DND-41 (cell line): ENCODE measurements around the gene SRGN.

Source experiments
- CTCF ChIP-seq: IDR thresholded peaks from 2 replicates; pipeline ENCODE4 v1.5.1; 2012; ENCODE audit warnings: borderline replicate concordance, low read length, moderate library complexity, mild to moderate bottlenecking; ENCODE audit not compliant: poor library complexity, severe bottlenecking; ENCODE audit errors: extremely low read depth
- EZH2 ChIP-seq: IDR thresholded peaks from 3 replicates; pipeline ENCODE4 v1.6.1; 2012; ENCODE audit warnings: borderline replicate concordance, low read depth, mild to moderate bottlenecking, moderate library complexity, low read length, inconsistent platforms; ENCODE audit not compliant: severe bottlenecking

DNA sequence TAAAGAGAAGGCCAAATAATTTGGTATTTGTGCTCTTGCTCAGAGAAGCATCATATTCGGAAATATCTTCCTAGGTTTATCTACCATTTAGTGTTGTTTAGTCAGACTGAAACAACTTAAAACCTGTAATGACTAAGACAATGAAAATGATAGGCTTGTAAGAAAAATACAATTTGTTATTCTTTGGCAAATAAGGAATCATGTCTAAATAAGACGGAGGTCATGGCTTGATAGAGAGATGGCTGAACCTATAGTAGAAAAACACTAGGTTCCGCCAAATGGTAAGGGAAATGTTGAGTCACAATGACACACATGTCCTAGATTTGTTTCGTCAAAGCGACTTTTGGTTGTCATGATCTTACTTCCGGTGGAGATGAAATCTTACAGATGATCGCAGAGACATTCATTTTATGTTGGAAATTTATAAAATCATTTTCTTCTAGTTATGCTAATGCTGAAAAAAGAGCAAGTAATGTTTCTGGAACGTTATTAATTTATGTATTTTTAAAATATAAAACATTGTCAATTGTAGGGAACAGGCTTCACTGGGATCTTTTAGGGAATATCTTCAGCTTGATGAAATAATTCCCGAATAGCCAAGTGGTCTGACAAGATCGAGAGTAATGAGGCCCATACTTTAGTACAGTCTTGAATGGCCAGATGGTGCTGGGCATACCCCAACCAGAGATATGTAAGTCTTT, 1.0 kb downstream of the SRGN start:
- TF ChIP-seq CTCF = no peak
- TF ChIP-seq EZH2 = no peak
